NOMO-1 (cell line): ENCODE measurements around the gene ARID3B.
"Not testable (repeated sequence)": the region's sequence is repeated elsewhere in the genome, so short reads cannot be mapped to it uniquely, and the experiment has no call there.

Source experiments
- DNase-seq, 2 experiments: peaks; one replicate each; lab custom pipeline; 2025; ENCODE audit not compliant: unreplicated experiment in 2 of 2; lab: John Stamatoyannopoulos, UW

Gene ARID3B

DNA sequence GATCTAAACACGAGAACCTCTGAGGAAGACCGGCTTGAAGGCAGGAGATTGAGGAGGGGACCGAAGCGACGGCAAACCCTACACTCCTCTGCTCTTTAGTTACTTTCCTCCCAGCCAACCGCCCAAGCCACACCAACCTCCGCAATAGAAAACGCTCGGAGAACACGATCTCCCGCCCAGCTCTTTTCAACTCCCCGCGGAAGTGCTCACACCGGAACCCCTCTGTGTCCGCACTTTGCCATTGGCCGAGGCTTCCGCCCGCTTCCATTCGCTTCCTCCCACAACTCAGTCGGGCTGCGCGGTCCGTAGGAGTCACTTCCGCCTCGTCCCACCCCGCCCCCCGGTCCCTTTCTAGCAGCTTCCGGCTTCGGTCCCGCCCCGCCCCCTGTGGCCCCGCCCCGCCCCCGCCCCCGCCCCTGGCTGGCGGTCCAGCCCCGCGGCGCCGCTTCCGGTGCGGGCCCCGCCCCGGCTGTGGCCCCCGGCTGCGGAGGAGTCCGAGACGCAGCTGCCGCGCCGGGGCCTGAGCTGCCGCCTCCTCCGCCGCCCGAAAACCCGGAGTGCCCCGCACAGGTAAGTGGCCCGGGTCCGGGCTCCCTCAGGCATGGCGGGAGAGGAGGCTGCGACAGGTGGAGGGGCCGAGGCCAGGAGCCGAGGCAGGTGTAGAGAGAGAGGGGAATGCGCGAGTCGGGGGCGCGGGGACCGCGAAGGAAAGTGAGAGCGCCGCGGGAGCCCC lies at the start of gene ARID3B:
Gene ARID3B, plus strand, starts transcription at position 460 of the 733 bp plus-strand sequence. CDS start 2,717 bp downstream, outside the sequence.
- peak; percentile 95 to 96 for DNase-seq

DNA sequence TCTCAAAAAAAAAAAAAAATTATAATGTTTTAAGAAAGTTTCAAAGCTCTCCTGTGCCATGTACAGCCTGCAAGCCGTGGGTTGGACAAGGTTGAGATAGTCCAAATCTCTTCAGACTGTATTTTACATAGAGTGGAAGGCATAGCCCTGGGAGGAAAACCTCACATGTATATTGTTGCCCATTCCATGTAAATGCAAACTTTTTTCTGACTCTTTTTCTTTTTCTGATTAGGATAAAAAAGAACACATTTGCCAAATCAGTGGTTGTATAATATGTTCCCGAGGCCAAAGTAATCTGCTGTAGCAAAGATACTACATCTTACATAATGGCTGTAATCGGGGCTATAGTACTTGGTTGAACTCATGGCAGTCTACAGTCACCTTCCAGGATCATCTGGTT lies 44.4 kb upstream of the ARID3B start:
- no peak for DNase-seq

DNA sequence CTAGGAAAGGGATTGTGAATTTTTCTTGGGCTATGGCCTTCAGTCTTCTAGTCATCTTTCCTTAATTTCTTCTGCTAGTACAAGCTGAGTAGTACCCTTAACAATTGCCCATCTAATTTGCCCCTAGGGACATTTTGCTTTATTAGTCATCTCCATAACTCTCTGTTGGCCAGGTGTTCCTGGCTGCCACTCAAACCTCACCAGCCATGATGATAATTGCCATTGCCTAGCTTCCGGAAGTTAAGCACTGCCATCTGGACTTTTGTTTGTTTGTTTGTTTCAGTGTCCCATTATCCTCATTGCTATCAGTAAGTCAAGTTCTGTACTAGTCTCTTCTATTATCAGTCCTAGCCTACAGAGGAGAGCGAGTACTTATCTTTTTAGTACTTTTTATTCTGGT lies 43.4 kb upstream of the ARID3B start:
- no peak for DNase-seq

GRCh38 chr15:74499366-74499765 lies 41.7 kb upstream of the ARID3B start:
- DNase-seq, result no peak

GRCh38 chr15:74500401-74500800 lies 40.6 kb upstream of the ARID3B start:
- no peak for DNase-seq

- peak in 1 of 2 experiments; percentile 26 for DNase-seq
Measured at GRCh38 chr15:74502301-74502700, 38.7 kb upstream of the ARID3B start.

DNA sequence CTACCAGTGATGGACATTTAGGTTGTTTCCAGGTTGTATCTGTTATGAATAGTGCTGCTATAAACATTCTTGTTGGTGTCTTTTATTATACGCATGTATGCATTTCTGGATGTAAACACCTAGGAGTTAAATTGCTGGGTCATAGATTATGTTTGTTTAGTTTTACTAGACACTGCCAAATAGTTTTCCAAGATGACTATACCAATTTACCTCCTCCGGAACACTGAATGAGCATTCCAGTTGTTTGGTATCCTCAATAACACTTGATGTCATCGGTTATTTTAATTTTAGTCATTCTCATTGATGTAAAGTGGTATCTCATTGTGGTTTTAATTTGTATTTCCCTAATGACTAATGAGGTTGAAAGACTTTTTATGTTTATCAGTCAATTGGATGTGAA lies 36.6 kb upstream of the ARID3B start:
- DNase-seq, result no peak

DNA sequence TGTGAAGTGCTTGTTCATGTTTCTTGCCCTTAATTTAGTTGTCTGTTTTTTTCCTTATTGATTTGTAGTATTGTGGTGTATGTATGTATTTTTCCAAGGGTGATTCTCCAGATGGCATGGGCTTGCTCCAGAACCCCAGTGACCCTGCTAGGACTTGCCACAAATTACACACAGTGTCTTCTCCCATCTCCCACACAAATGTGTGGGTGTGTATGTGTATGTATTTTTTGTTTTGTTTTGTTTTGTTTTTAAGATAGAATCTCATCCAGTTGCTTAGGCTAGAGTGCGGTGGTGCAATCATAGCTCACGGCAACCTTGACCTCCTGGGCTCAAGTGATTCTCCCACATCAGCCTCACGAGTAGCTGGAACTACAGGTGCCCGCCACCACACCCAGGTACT lies 36.2 kb upstream of the ARID3B start:
- no peak for DNase-seq

DNA sequence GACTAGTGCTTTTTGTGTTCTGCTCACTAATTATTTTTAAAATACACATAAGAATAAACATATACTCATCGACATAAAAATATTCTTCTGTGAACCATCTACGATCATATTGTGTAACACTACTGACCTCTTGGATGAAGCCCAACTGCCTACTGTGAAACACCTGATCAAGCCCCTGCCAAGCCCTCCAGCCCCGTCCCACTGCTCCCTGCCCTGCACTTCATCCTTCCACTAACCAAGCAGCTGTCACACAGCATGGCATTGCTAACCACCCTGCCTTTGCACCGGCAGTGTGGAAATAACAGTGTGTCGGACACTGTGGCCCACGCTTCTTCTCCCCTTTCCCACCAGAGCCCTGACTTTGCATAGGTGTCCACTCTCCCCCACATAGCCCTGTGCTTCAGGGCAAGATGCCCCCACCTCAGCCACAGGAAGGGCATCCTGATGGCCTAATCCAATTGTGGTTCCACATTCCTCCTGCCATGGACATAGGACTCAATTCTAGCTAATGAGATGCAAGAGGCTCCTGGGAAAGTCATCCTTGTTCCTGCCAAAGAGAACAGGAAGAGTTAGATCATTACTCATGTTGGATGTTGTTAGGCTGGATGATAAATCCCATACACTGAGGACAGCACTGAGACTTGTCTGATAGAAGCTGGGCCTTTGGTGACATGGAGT lies 35.0 kb upstream of the ARID3B start:
- DNase-seq, result no peak

GRCh38 chr15:74506515-74506840 lies 34.5 kb upstream of the ARID3B start:
- no peak for DNase-seq

DNA sequence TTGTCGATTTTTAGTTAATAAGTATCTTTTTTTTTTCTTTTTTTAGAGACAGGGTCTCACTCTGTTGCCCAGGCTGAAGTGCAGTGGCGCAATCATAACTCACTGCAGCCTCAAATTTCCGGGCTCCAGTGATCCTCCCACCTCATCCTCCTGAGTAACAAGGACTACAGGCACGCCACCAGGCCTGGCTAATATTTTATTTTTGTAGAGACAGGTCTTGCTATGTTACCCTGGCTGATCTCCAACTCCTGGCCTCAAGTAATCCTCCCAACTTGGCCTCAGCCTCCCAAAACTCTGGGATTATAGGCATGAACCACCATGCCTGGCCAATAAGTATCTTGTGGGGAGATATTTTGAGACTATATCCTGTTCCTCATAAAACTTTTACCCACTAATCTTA lies 29.4 kb upstream of the ARID3B start:
- DNase-seq, result peak; percentile 13 to 31

DNA sequence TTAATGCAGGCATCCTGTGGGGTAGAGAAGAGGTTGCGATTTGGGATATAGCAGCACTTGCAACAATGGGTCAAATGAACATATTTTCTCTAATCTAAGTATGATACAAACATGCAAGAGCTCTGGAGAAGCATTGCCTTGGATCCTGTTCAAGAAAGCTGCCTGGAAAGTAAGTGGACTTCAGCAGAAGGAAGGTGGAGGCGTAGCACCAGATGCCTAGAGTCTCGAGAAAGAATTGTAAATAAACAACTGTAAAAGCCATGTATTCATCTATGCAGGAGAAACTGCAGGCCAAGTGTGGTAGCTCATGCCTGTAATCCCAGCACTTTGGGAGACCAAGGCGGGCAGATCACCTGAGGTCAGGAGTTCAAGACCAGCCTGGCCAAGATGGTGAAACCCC lies 27.0 kb upstream of the ARID3B start:
- not testable (repeated sequence) for DNase-seq

GRCh38 chr15:74517096-74517495 lies 23.9 kb upstream of the ARID3B start:
- DNase-seq, result no peak

- DNase-seq, result peak; percentile 8 to 37
Measured at GRCh38 chr15:74519311-74519710, 21.7 kb upstream of the ARID3B start.

GRCh38 chr15:74520407-74520806 lies 20.6 kb upstream of the ARID3B start:
- no peak for DNase-seq

- DNase-seq, result no peak
Measured at GRCh38 chr15:74523982-74524381, 17.0 kb upstream of the ARID3B start.

DNA sequence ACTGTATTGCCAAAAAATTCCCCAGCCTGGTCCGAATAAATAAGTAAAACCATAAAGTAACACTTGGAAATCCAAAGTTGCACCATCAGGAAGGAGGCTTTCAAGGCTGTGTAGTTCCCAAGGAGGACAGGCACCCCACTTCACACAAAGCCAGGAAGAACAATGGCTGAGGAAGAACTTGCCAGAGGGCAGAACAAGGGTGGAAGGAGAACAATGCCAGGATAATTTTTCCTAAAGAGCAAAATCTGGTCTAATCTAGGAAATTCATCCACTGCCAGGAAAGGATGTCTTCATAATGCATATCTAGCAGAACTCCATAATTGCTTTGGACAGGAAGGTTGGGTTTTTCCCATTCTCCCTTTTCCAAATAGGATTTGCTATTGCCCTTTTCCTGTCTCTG lies 15.7 kb upstream of the ARID3B start:
- no peak for DNase-seq

DNA sequence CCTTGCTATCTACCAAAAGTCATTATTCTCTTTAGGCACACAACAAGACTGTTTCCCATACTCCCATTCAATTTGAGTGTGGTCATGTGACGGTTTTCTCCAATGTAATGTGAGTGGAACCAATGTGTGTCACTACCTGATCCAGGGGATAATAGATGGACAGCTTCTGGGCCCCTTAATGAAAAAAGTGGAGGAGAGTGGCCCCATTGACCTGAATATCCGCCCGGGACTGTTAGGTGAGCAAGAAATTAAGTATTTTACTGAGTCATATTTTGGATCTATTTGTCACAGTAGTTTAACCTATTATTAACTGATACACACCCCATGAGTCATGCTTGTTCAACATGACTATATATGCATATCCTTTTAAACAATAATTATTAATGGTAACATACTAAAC lies 15.1 kb upstream of the ARID3B start:
- no peak for DNase-seq

GRCh38 chr15:74528876-74529275 lies 12.1 kb upstream of the ARID3B start:
- DNase-seq, result no peak

DNA sequence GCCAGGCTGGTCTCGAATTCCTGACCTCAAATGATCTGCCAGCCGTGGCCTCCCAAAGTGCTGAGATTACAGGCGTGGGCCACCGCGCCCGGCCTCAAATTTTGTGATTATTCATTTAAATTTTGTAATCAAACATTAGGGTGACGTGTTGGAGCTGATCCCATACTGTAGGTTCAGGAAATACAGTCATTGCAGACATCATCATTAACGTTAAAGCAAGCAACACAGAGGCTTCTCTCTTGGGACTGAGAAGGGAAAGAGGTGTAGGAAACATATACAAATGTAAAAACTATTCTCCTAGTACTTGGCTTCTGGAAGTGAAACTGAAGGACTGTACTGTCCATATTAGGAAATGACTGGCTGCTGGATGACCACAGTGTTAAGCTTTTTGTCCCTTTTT lies 11.1 kb upstream of the ARID3B start:
- DNase-seq, result peak in 1 of 2 experiments; percentile 58

GRCh38 chr15:74530771-74531143 lies 10.3 kb upstream of the ARID3B start:
- no peak for DNase-seq

GRCh38 chr15:74531144-74531811 lies 9.7 kb upstream of the ARID3B start:
- no peak for DNase-seq
